ENCODE measurements around the gene TIMP2. TPM values are rescaled to one million over a fixed set of nuclear protein-coding genes. Genes with fewer than 3 reads are reported as not detected.
A peak's percentile ranks its signal among the peaks of the same experiment; 100 is the strongest.

Gene TIMP2
- total and polyA plus RNA-seq, 8 donors: 22.2 to 128 (median 51.0) TPM

- intact Hi-C loops (cut with DNase I): no loop called here
- ATAC-seq (no peak), DNase-seq (peak in 2 of 6 donors; percentile 49 to 51), FAIRE-seq (no peak)
- H3K9me3 ChIP-seq: no peaks in the 10 kb centered on the region
- H3K4me1 ChIP-seq: peaks cover 14 to 18% (median 16%) of the 10 kb centered on the region in 3 donors
- H3K36me3 ChIP-seq: peaks cover 0 to under 1% (median 0%) of the 10 kb centered on the region in 3 donors
- H3K27me3 ChIP-seq: no peaks in the 10 kb centered on the region
- TF ChIP-seq, protein P1, sequence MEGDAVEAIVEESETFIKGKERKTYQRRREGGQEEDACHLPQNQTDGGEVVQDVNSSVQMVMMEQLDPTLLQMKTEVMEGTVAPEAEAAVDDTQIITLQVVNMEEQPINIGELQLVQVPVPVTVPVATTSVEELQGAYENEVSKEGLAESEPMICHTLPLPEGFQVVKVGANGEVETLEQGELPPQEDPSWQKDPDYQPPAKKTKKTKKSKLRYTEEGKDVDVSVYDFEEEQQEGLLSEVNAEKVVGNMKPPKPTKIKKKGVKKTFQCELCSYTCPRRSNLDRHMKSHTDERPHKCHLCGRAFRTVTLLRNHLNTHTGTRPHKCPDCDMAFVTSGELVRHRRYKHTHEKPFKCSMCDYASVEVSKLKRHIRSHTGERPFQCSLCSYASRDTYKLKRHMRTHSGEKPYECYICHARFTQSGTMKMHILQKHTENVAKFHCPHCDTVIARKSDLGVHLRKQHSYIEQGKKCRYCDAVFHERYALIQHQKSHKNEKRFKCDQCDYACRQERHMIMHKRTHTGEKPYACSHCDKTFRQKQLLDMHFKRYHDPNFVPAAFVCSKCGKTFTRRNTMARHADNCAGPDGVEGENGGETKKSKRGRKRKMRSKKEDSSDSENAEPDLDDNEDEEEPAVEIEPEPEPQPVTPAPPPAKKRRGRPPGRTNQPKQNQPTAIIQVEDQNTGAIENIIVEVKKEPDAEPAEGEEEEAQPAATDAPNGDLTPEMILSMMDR (IDR thresholded peaks at IDR 0.05): peak in 2 of 4 donors; percentile 21 to 39
- WGBS, 2 donors: 67 to 68% methylated on average over 10 of the region's 10 CpGs
- H3K27ac ChIP-seq: no peak overlapping the region
- no peak overlapping the region for H3K4me3 ChIP-seq
These were observed 82.2 kb downstream of the TIMP2 start for GRCh38 chr17:78842881-78843565.

GRCh38 chr17:78840780-78841611 is 84.2 kb downstream of the TIMP2 start, which contains the start of gene USP36:
Gene USP36 (minus strand): TSS chr17:78840814. CDS start chr17:78836363, 4,451 bp downstream.
- H3K4me3 ChIP-seq: peak within 1 kb of the TSS; percentile 62 to 96 (median 86)
- intact Hi-C loops (cut with DNase I): no loop called here
- H3K36me3 ChIP-seq: peaks cover 0 to 19% (median 3%) of the 10 kb centered on the region in 3 donors
- ATAC-seq (peak; percentile 88 to 94 (median 90)), FAIRE-seq (no peak), DNase-seq (peak; percentile 99 to 100 (median 100))
- H3K27ac ChIP-seq: peak within 1 kb of the TSS; percentile 99 to 100 (median 100)
- H3K4me1 ChIP-seq: peaks cover 14 to 19% (median 16%) of the 10 kb centered on the region in 3 donors
- H3K27me3 ChIP-seq: no peaks in the 10 kb centered on the region
- 0% methylated on average over 57 to 74 of the region's 74 CpGs for WGBS, 2 donors
- H3K9me3 ChIP-seq: no peaks in the 10 kb centered on the region
- TF ChIP-seq, protein P1 (IDR thresholded peaks at IDR 0.05): no peak

- no peaks in the 10 kb centered on the region for H3K9me3 ChIP-seq
- H3K4me1 ChIP-seq: peaks cover 14 to 19% (median 16%) of the 10 kb centered on the region in 3 donors
- TF ChIP-seq, protein P1 (IDR thresholded peaks at IDR 0.05): no peak
- peak overlapping the region; percentile 62 to 96 (median 86) for H3K4me3 ChIP-seq
- WGBS, 2 donors: 0 to 1% methylated on average over 34 to 35 of the region's 35 CpGs
- H3K27me3 ChIP-seq: no peaks in the 10 kb centered on the region
- peak in 3 of 4 donors; percentile 9 to 38 (median 20) for ATAC-seq
- H3K27ac ChIP-seq: peak overlapping the region; percentile 99 to 100 (median 100)
- intact Hi-C loops (cut with DNase I): no loop called here
- no peak for DNase-seq
- no peak for FAIRE-seq
- peaks cover 0 to 24% (median 8%) of the 10 kb centered on the region in 3 donors for H3K36me3 ChIP-seq
These were observed 84.7 kb downstream of the TIMP2 start for GRCh38 chr17:78840530-78840779.

- FAIRE-seq: no peak
- 0% methylated on average over 63 to 73 of the region's 73 CpGs for WGBS, 2 donors
- peak overlapping the region; percentile 99 to 100 (median 100) for H3K27ac ChIP-seq
These were observed 85.2 kb downstream of the TIMP2 start for GRCh38 chr17:78839762-78840529.

More at GRCh38 chr17:78839762-78840529, 85.2 kb downstream of the TIMP2 start:
- Histone ChIP-seq H3K4me3 (peak overlapping the region; percentile 62 to 96 (median 86)), H3K36me3 (peaks cover 0 to 29% (median 13%) of the 10 kb centered on the region in 3 donors), H3K4me1 (peaks cover 14 to 19% (median 16%) of the 10 kb centered on the region in 3 donors), H3K27me3 (no peaks in the 10 kb centered on the region), H3K9me3 (no peaks in the 10 kb centered on the region)
- TF ChIP-seq, protein P1 (IDR thresholded peaks at IDR 0.05): no peak
- intact Hi-C loops (cut with DNase I): no loop called here
- peak; percentile 3 to 32 (median 18) for ATAC-seq
- peak in 4 of 6 donors; percentile 37 to 87 (median 62) for DNase-seq
